GM18519 (cell line): ENCODE results near the gene FLNA.

Experiments used
- ATAC-seq: cut with Tn5 transposase; IDR thresholded peaks from one replicate; pipeline ENCODE4 v1.9.1; 2021; ENCODE audit warnings: mild to moderate bottlenecking, moderate library complexity; ENCODE audit not compliant: unreplicated experiment, low FRiP score

Gene FLNA

DNA sequence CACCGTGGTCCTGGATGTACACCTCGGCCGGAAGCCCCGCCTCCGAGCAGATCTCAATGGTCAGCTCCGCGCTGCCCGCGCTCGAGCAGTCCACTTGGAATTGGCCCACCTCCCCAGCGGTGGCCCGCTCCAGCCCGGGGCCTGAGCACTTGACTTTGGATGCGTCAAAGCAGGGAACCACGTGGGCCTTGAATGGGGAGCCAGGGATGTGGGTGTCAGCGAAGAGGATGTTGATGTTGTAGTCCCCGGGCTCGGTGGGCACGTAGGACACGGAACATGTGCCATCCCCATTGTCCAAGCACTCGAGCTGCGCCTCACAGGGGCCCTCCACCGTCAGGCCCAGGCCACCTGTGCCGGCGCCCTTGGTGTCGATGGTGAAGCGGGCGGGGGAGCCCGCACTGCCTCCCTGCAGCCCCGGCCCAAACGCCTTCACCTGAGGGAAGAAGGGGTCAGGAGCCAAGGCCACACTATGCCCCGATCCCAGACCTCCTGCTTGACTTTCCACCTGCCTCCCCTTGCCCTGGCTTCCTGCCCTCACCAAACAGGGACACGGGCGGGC lies 14.2 kb downstream of the FLNA start:
- no peak for ATAC-seq

DNA sequence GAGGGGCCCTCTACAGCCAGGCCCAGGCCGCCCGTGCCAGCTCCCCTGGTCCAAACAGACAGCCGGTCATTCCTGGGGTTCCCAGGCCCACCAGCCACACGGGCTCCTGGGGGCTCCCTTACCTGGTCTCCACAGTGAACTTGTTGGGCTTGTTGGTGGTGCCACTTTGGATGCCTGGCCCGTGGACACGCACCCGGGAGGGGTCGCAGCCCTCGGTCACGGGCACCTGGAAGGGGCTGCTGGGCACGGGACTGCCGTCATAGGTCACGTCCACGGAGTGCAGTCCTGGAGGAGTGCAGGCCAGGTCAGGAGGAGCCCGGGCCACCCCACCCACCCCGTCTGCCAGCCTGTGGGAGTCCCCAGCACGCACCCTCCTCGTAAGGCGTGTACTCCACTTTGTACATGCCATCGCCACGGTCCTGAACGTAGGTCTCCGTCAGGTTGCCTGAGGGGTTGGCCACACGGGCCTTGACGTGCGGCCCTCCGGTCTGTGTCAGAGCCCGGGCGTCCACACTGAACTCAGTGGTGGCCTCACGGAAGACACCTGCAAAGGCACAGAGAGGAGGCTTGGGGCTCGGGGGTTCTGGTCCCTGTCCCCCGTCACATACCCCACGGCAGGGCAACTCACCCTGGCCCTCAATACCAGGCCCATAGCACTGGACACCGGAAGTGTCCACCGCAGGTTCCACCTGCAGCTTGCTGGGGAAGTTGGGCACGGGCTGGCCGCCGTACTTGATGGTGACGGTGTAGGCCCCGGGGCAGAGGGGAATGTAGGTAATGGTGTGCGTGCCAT lies 14.9 kb downstream of the FLNA start:
- ATAC-seq, result no peak

- no peak for ATAC-seq
Observed at GRCh38 chrX:154358829-154359228, 15.6 kb downstream of the FLNA start.

DNA sequence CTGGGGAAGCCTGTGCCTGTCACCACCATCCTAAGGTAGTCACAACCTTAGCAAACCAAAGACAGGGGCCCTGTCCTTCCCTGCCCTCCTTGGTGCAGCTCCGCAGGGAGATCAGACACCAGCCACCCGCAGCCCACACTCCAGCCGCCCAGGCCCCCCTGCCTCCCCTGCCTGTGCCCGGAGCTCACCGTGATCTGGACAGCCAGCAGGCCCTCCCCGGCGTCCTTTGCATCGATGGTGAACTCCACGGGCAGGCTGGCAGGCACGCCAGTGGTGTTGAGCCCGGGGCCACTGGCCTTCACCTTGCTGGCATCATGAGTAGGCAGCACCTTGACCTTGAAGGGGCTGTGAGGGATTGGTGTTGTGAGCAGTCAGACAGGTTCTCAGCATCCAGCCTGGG lies 16.4 kb downstream of the FLNA start:
- ATAC-seq, result no peak

DNA sequence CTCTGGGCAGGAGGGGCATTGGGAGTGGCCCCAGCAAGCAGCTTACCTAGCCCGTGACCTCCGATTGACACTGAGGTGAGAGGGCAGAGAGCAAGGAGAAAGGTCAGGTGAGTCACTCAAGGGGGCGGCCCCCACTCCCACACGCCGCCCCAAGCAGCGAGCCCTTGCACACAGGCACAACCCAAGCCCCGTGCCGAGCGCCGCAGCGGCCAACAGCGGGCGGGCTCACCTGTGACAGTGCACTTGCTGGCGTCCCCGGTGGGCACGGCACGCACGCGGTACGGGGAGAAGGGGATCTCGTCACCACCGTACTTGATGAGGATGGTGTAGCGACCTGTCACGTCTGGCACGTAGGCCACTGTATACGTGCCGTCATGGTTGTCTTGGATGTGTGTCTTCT lies 17.2 kb downstream of the FLNA start:
- no peak for ATAC-seq

DNA sequence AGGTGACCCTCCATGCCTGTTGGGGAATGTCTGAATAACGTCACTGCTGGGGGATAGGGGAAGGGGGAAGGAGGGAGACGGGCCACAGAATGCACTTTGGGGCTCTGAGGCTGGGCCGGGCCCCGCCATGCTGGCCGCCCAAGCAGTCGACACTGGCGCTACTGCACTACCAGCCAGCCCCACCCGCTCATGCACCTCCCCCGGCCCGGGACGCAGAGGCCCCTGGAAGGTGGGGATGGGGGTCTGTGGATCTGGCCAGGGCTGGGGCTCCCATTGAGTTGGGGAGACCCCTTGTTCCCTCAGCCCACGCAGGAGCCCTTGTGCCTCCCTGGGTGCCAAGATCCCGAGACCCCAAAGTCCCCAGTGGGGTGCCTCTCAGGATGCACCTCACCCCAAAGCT lies 17.8 kb downstream of the FLNA start:
- ATAC-seq, result no peak

DNA sequence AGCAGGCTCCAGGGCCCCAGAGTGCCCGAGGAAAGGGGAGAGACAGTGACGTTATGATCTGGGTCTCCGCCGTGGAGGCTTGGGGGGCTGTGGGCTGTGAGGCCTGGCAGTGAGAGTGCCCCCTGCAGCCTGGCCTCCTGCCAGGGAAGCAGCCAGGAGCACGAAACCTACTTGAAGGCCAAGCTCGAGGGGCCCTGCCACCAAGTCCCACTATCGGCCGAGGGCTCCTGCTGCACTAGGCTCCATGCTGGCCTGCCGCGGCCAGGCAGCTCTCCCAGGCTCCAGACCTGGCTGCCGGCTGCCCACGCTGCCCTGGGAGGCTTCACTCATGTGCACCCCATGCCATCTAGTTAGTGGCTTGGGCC lies 18.7 kb downstream of the FLNA start:
- no peak for ATAC-seq

DNA sequence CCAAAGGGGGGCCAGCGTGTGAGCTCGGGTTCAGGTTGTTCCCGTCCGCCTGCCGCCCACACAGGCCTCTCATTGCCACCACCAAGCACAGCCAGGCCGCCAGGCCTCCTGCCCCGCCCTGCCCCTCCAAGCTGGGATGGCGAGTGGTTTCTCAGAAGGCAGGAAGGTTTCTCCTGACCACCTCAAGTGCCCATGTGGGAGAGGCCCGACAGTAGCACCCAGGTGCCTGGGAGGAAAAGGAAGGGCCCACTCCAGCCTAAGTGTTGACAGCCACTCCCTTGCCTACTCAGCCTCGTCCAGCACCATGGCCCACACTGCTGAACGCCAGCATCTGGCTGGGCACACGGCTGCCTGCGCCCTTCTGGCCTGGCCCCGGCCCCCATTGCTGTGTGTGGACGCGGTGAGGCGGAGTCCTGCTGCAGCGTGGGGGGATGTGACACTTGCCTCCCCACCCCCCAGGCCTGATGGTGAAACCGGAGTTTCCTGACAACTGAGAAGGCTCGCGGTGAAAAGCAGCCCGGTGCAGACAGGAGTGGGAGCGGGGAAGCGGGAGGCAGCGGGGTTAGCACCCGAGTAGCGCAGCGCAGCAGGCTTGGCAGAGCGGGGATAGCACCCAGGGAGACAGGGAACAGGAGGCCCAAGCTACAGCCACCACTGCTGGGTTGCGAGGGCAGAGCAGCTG lies 19.2 kb downstream of the FLNA start:
- no peak for ATAC-seq

- no peak for ATAC-seq
Observed at GRCh38 chrX:154354516-154354915, 19.9 kb downstream of the FLNA start.

DNA sequence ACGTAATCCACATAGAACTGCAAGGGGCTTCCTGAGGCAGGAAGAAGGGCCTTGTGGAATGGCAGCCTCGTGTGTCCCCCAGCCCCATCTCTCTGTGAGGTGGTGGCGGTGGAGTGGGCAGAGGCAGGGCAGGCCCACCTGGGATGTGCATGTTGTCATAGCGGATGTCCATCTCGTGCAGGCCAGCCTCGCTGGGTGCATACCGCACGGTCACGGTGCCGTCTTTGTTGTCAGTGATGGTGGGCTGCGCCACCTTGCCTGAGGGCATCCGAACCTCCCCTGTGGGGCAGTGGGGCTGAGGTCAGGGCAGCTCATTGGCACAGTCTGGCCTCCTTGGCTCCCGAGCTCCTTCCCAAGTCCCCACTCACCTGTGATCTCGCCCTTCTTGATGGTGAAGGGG lies 20.4 kb downstream of the FLNA start:
- no peak for ATAC-seq

DNA sequence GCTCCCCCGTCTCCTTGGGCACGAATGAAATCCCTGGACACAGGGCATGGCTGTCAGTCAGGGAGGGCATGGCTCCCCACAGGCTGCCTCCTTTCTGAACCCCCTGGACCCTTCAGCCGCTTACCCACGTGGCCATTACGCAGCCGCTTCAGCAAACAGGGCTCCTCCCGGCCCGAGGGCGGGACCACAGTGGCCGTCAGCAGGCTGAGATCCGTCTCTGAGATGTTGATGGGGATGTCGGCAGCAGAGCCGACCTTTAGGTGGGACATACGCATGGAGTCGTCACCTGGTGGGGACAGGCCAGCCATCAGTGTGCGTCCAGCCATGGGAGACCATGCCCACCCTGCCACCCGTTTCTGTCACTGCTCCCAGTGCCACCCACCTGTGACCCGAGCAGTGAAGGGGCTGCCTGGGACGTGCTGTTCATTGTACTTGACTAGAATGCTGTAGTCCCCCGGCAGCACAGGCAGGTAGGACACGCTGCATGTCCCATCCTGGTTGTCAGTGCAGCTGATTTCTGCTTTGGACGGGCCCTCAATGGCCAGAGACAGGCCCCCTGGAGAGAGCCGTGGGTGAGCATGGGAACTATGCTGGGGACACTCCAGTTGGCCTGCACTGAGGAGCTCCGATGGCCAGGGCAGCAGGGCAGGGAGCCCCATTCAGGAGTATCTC lies 21.1 kb downstream of the FLNA start:
- no peak for ATAC-seq

DNA sequence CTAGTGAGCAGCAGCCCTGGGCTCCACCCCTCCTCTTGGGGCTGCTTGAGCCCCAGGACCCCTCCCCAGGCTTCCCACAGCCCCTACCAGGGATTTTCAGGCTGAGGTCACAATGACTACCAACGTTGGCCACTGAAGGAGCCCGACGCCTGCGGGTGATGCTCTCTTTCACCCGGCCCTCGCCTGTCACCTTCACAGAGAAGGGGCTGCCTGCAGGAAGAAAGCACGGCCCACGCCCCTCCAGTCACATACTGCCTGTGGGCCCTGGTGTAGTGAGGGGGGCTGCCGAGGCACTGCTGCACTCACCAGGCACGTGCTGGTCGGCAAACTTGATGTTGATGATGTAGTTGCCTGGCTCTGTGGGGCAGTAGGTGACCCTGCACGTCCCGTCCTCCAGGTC lies 22.0 kb downstream of the FLNA start:
- no peak for ATAC-seq

GRCh38 chrX:154352012-154352401 lies 22.4 kb downstream of the FLNA start:
- ATAC-seq, result no peak

DNA sequence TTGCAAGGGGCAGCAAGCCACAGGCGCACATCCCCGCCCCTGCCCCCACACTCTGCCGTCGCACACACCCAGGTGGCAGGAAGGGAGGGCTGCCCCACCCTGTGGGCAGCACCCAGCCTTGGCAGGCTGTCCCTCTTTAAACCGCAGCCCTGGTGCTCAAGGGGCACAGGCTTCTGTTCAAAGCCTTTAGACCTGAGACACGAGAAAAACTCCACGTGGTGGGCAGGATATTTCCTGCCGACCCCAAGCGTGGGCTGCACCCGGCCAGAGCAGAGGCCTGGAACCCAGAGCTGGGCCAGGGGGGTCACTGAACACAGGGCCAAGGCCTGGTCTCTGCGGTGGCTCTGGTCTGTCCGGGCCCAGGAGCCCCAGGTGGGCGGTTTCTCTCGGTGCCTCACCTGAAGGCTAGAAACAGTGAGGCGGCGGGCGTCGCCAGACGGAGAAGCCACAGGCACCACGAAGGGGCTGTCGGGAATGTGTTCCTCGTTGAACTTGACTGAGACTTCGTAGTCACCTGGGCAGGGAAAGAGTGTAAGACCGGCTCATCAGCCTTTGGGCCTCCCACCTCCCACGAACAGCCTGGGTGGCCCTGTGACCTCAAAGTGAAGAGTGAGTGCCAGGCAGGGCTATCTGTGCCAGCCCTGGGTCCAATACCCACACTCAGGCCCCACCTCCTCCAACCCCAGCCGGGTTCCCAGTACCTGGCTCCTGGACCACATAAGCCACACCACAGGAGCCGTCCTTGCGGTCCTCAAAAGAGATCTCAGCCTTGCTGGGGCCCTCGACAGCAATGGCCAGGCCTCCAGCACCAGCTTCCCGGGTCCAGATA lies 23.0 kb downstream of the FLNA start:
- no peak for ATAC-seq

- ATAC-seq, result no peak
Observed at GRCh38 chrX:154350429-154351182, 23.8 kb downstream of the FLNA start.

DNA sequence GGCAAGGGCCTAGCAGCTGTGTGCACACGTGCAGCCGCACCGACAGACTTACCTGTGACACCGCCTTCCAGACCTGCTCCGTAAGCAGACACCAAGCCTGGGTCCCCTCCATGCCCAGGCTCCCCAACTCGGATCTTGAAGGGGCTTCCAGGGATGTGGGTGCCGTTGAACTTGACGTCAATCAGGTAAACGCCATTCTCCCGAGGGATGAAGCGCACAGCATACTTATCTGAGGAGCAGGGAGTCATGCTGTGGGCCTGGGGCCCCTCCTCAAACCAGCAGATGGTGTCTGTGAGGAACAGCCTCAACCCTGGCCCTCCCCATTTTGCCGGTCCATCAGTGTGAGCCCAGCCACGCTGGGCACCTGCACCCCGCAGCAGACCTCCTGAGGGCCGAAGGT lies 24.5 kb downstream of the FLNA start:
- no peak for ATAC-seq

- no peak for ATAC-seq
Observed at GRCh38 chrX:154349359-154349935, 25.0 kb downstream of the FLNA start.

DNA sequence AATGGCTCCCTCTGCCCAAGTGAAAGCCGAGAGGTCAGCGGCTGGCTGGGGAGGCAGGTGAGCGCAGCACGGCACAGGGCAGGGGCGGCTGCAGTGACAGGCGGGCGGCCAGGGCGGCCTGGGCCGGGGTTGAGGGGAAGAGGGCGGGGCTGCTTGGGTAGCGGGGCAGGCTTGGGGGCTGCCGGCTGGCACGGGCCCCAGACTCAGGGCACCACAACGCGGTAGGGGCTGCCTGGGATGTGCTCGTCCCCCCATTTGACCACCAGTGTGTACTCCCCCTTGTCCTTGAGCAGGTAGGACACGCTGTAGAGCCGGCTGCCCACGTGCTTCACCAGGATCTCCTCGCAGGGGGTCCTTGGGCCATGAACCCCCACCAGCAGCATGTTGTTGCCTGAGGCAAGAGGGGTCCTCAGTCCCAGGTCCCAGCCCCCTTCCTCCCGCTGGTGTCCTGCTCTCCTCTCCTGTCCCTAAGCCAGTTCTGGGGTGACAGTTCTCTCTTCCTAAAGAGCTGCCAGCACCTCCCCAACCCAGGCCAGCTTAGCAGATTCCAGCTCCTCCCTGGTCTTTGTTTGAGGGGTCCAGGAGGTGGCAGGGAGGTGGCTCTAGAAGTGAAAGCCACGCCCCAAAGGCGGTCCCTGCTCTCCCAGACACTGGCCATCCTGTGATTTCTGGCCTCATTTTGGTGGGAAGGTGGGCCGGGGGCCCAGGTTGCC lies 25.6 kb downstream of the FLNA start:
- no peak for ATAC-seq

DNA sequence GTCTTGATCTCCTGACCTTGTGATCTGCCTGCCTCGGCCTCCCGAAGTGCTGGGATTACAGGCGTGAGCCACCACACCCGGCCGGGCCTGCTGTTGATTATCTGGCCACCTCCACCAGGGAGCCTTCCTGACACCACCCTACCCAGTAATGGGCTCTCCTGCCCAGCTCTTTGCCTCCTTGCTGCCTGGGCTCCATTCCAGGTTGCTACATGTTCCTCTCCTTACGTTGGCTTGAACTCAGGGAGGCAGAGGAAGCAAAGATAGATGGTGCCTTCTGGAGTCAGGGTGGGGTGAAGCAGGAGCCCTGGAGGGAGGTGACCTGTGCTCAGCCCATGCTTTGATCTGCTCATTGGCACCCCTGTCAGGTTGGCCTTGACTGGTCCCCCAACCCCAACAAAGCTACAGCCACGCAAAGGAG lies 26.3 kb downstream of the FLNA start:
- ATAC-seq, result no peak
